ENCODE measurements around the gene TADA3. TPM values are rescaled to one million over a fixed set of nuclear protein-coding genes. Genes with fewer than 3 reads are reported as not detected.

TADA3 gene
- total and polyA plus RNA-seq, 9 of the 15 experiments (the other 6 are each of a cell fraction or from before 2014, with no cell fraction given), result 4.1 to 110 (median 74.8) TPM

GRCh38 chr3:9731206-9732079 is 60.8 kb downstream of the TADA3 start, which contains the start of gene BRPF1 (continued):
- TF ChIP-seq CREB1 (IDR thresholded peaks at IDR 0.05) (peak; percentile 77), CREB1 (CRISPR knock-in tag; IDR thresholded peaks at IDR 0.05) (peak; percentile 88), BCOR (IDR thresholded peaks at IDR 0.05) (peak; percentile 79), SMARCA5 (IDR thresholded peaks at IDR 0.05) (no peak), SMARCA4 (IDR thresholded peaks at IDR 0.05) (no peak), ZBTB5 (IDR thresholded peaks at IDR 0.05) (peak; percentile 96), MNT (conservative IDR thresholded peaks at IDR 0.05) (peak; percentile 93 to 97), HCFC1 (IDR thresholded peaks at IDR 0.05; ENCODE audit: low read depth, low read length) (peak; percentile 77), ZNF740 (CRISPR knock-in tag; IDR thresholded peaks at IDR 0.05) (no peak), ZNF740 (tag; IDR thresholded peaks at IDR 0.05) (no peak; a peak in 1 of 4 replicates), ELK1 (CRISPR knock-in tag; IDR thresholded peaks at IDR 0.05) (no peak), CBX2 (IDR thresholded peaks at IDR 0.05; ENCODE audit: insufficient read depth, low read length, poor library complexity, severe bottlenecking) (no peak), JUN (IDR thresholded peaks at IDR 0.05; ENCODE audit: borderline replicate concordance, low read depth, low read length) (no peak), JUN (CRISPR knock-in tag; IDR thresholded peaks at IDR 0.05; ENCODE audit: borderline replicate concordance) (no peak), HLTF (IDR thresholded peaks at IDR 0.05) (peak; percentile 94; the same call in 1 of the 2 replicates), ILF3 (IDR thresholded peaks at IDR 0.05; ENCODE audit: borderline replicate concordance) (no peak), MCM5 (IDR thresholded peaks at IDR 0.05; ENCODE audit: low read depth) (no peak), ZNF668 (CRISPR knock-in tag; IDR thresholded peaks at IDR 0.05) (no peak), POLR2H (tag; IDR thresholded peaks at IDR 0.05; ENCODE audit: low read depth) (no peak), PYGO2 (tag; IDR thresholded peaks at IDR 0.05) (no peak), KAT7 (CRISPR knock-in tag; IDR thresholded peaks at IDR 0.05; ENCODE audit: borderline replicate concordance) (peak; percentile 94; the same call in 1 of the 2 replicates), ESRRA (IDR thresholded peaks at IDR 0.05; ENCODE audit: borderline replicate concordance, low read depth) (no peak)

Data from K562 (cell line).